ENCODE results near the gene CRYBG3.
"Not testable (repeated sequence)": the region's sequence is repeated elsewhere in the genome, so short reads cannot be mapped to it uniquely, and the experiment has no call there.

The CRYBG3 gene

GRCh38 chr3:97901313-97902248 is 79.8 kb downstream of the CRYBG3 start:
- Histone ChIP-seq H3K9me3 (ENCODE audit: control insufficient read depth, low read length) (no peaks in the 10 kb centered on the region), H3K9ac (ENCODE audit: low read length) (peak overlapping the region; percentile 66)
- DNase-seq (ENCODE audit: low read depth), result peak; percentile 27

GRCh38 chr3:97909830-97910229 is 88.0 kb downstream of the CRYBG3 start:
- not testable (repeated sequence) for H3K4me3 ChIP-seq (ENCODE audit: low read length); H3K9me3 ChIP-seq (ENCODE audit: control insufficient read depth, low read length); H3K27me3 ChIP-seq (replicated peaks; ENCODE audit: control insufficient read depth, insufficient read depth, low read length); H3K36me3 ChIP-seq (ENCODE audit: control insufficient read depth, insufficient read depth, low read length, severe bottlenecking); H3K9ac ChIP-seq (ENCODE audit: low read length); H3K4me1 ChIP-seq (ENCODE audit: control insufficient read depth, insufficient read depth, low read length); DNase-seq (ENCODE audit: low read depth)

More at GRCh38 chr3:97901313-97902248, 79.8 kb downstream of the CRYBG3 start:
- Histone ChIP-seq H3K4me1 (ENCODE audit: control insufficient read depth, insufficient read depth, low read length) (peaks cover 21% of the 10 kb centered on the region), H3K36me3 (ENCODE audit: control insufficient read depth, insufficient read depth, low read length, severe bottlenecking) (no peaks in the 10 kb centered on the region), H3K4me3 (ENCODE audit: low read length) (peak overlapping the region; percentile 37), H3K27me3 (replicated peaks; ENCODE audit: control insufficient read depth, insufficient read depth, low read length) (no peaks in the 10 kb centered on the region)

GRCh38 chr3:97910236-97910831 is 88.5 kb downstream of the CRYBG3 start:
- not testable (repeated sequence) for DNase-seq (ENCODE audit: low read depth); H3K36me3 ChIP-seq (ENCODE audit: control insufficient read depth, insufficient read depth, low read length, severe bottlenecking); H3K9me3 ChIP-seq (ENCODE audit: control insufficient read depth, low read length); H3K4me3 ChIP-seq (ENCODE audit: low read length); H3K4me1 ChIP-seq (ENCODE audit: control insufficient read depth, insufficient read depth, low read length); H3K27me3 ChIP-seq (replicated peaks; ENCODE audit: control insufficient read depth, insufficient read depth, low read length); H3K9ac ChIP-seq (ENCODE audit: low read length)

GRCh38 chr3:97910931-97911351 is 89.1 kb downstream of the CRYBG3 start:
- no peak overlapping the region for H3K4me3 ChIP-seq (ENCODE audit: low read length)
- DNase-seq (ENCODE audit: low read depth), result no peak
- H3K9me3 ChIP-seq (ENCODE audit: control insufficient read depth, low read length), result no peaks in the 10 kb centered on the region
- no peaks in the 10 kb centered on the region for H3K27me3 ChIP-seq (replicated peaks; ENCODE audit: control insufficient read depth, insufficient read depth, low read length)
- no peak overlapping the region for H3K9ac ChIP-seq (ENCODE audit: low read length)
- H3K4me1 ChIP-seq (ENCODE audit: control insufficient read depth, insufficient read depth, low read length), result peaks cover 7% of the 10 kb centered on the region
- H3K36me3 ChIP-seq (ENCODE audit: control insufficient read depth, insufficient read depth, low read length, severe bottlenecking), result peaks cover 11% of the 10 kb centered on the region

GRCh38 chr3:97911459-97911858 is 89.6 kb downstream of the CRYBG3 start:
- Histone ChIP-seq H3K4me3 (ENCODE audit: low read length) (no peak overlapping the region), H3K4me1 (ENCODE audit: control insufficient read depth, insufficient read depth, low read length) (peaks cover 7% of the 10 kb centered on the region), H3K27me3 (replicated peaks; ENCODE audit: control insufficient read depth, insufficient read depth, low read length) (no peaks in the 10 kb centered on the region), H3K36me3 (ENCODE audit: control insufficient read depth, insufficient read depth, low read length, severe bottlenecking) (peaks cover 17% of the 10 kb centered on the region), H3K9ac (ENCODE audit: low read length) (no peak overlapping the region), H3K9me3 (ENCODE audit: control insufficient read depth, low read length) (no peaks in the 10 kb centered on the region)
- no peak for DNase-seq (ENCODE audit: low read depth)

GRCh38 chr3:97914388-97914787 is 92.6 kb downstream of the CRYBG3 start:
- Histone ChIP-seq H3K4me1 (ENCODE audit: control insufficient read depth, insufficient read depth, low read length) (peaks cover 24% of the 10 kb centered on the region), H3K9ac (ENCODE audit: low read length) (no peak overlapping the region), H3K9me3 (ENCODE audit: control insufficient read depth, low read length) (no peaks in the 10 kb centered on the region), H3K4me3 (ENCODE audit: low read length) (no peak overlapping the region), H3K27me3 (replicated peaks; ENCODE audit: control insufficient read depth, insufficient read depth, low read length) (no peaks in the 10 kb centered on the region), H3K36me3 (ENCODE audit: control insufficient read depth, insufficient read depth, low read length, severe bottlenecking) (peaks cover 21% of the 10 kb centered on the region)
- peak; percentile 21 for DNase-seq (ENCODE audit: low read depth)

- Histone ChIP-seq H3K27me3 (replicated peaks; ENCODE audit: control insufficient read depth, insufficient read depth, low read length) (no peaks in the 10 kb centered on the region), H3K9me3 (ENCODE audit: control insufficient read depth, low read length) (no peaks in the 10 kb centered on the region), H3K9ac (ENCODE audit: low read length) (no peak overlapping the region), H3K4me3 (ENCODE audit: low read length) (no peak overlapping the region), H3K36me3 (ENCODE audit: control insufficient read depth, insufficient read depth, low read length, severe bottlenecking) (peaks cover 21% of the 10 kb centered on the region), H3K4me1 (ENCODE audit: control insufficient read depth, insufficient read depth, low read length) (peaks cover 17% of the 10 kb centered on the region)
- no peak for DNase-seq (ENCODE audit: low read depth)
Observed at GRCh38 chr3:97916576-97916975, 94.8 kb downstream of the CRYBG3 start.

- H3K9ac ChIP-seq (ENCODE audit: low read length), result no peak overlapping the region
- H3K9me3 ChIP-seq (ENCODE audit: control insufficient read depth, low read length), result no peaks in the 10 kb centered on the region
- H3K4me1 ChIP-seq (ENCODE audit: control insufficient read depth, insufficient read depth, low read length), result peaks cover 17% of the 10 kb centered on the region
- peak; percentile 87 for DNase-seq (ENCODE audit: low read depth)
- no peak overlapping the region for H3K4me3 ChIP-seq (ENCODE audit: low read length)
- no peaks in the 10 kb centered on the region for H3K27me3 ChIP-seq (replicated peaks; ENCODE audit: control insufficient read depth, insufficient read depth, low read length)
- peaks cover 21% of the 10 kb centered on the region for H3K36me3 ChIP-seq (ENCODE audit: control insufficient read depth, insufficient read depth, low read length, severe bottlenecking)
Observed at GRCh38 chr3:97917813-97918536, 96.2 kb downstream of the CRYBG3 start.

- Histone ChIP-seq H3K9ac (ENCODE audit: low read length) (no peak overlapping the region), H3K4me3 (ENCODE audit: low read length) (no peak overlapping the region)
- DNase-seq (ENCODE audit: low read depth), result peak; percentile 67
Observed at GRCh38 chr3:97927704-97928103, 105.9 kb downstream of the CRYBG3 start.

GRCh38 chr3:97928986-97929385 is 107.2 kb downstream of the CRYBG3 start:
- no peak overlapping the region for H3K9ac ChIP-seq (ENCODE audit: low read length)
- no peaks in the 10 kb centered on the region for H3K27me3 ChIP-seq (replicated peaks; ENCODE audit: control insufficient read depth, insufficient read depth, low read length)
- peaks cover 14% of the 10 kb centered on the region for H3K4me1 ChIP-seq (ENCODE audit: control insufficient read depth, insufficient read depth, low read length)
- peak; percentile 60 for DNase-seq (ENCODE audit: low read depth)
- no peaks in the 10 kb centered on the region for H3K9me3 ChIP-seq (ENCODE audit: control insufficient read depth, low read length)
- H3K4me3 ChIP-seq (ENCODE audit: low read length), result no peak overlapping the region
- H3K36me3 ChIP-seq (ENCODE audit: control insufficient read depth, insufficient read depth, low read length, severe bottlenecking), result peaks cover 27% of the 10 kb centered on the region

More at GRCh38 chr3:97927704-97928103, 105.9 kb downstream of the CRYBG3 start:
- Histone ChIP-seq H3K4me1 (ENCODE audit: control insufficient read depth, insufficient read depth, low read length) (peaks cover 9% of the 10 kb centered on the region), H3K27me3 (replicated peaks; ENCODE audit: control insufficient read depth, insufficient read depth, low read length) (no peaks in the 10 kb centered on the region), H3K36me3 (ENCODE audit: control insufficient read depth, insufficient read depth, low read length, severe bottlenecking) (peaks cover 24% of the 10 kb centered on the region), H3K9me3 (ENCODE audit: control insufficient read depth, low read length) (no peaks in the 10 kb centered on the region)

- Histone ChIP-seq H3K27me3 (replicated peaks; ENCODE audit: control insufficient read depth, insufficient read depth, low read length) (no peaks in the 10 kb centered on the region), H3K4me3 (ENCODE audit: low read length) (no peak overlapping the region), H3K4me1 (ENCODE audit: control insufficient read depth, insufficient read depth, low read length) (peaks cover 14% of the 10 kb centered on the region), H3K9ac (ENCODE audit: low read length) (no peak overlapping the region), H3K9me3 (ENCODE audit: control insufficient read depth, low read length) (no peaks in the 10 kb centered on the region), H3K36me3 (ENCODE audit: control insufficient read depth, insufficient read depth, low read length, severe bottlenecking) (peaks cover 28% of the 10 kb centered on the region)
- no peak for DNase-seq (ENCODE audit: low read depth)
Observed at GRCh38 chr3:97930018-97930417, 108.2 kb downstream of the CRYBG3 start.

Data from adipocyte (in vitro differentiated cells).